ENCODE measurements around the gene KCNK6. TPM values are rescaled to one million over a fixed set of nuclear protein-coding genes. Genes with fewer than 3 reads are reported as not detected.

KCNK6 gene
- total and polyA plus RNA-seq, 10 of the 15 experiments (the other 5 are each of a cell fraction or from before 2014, with no cell fraction given), result 0.04 to 1.4 (median 1.1) TPM

DNA sequence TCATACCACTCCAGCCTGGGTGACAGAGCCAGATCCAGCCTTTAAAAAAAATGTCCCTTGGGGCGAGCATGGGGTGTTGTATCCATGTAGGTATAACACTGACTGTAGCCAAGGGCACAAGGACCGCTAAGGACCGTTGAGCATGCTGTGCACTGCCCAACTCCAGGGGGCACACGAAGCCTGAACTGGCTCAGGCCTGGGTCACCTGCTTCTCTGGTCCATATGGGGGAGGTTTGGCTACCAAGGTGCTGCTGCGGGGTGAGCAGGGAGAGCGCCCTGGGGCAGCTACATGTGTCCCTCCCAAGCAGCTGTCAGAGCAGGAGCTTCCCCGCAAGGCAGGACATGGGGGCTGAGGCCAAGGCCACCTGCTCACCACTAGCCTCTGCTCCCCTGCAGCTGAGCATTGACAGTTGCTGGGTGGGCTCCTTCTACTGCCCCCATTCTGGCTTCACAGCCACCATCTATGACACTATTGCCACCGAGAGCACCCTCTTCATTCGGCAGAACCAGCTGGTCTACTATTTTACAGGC lies 32.3 kb downstream of the KCNK6 start (continued):
- TF ChIP-seq, protein P1, sequence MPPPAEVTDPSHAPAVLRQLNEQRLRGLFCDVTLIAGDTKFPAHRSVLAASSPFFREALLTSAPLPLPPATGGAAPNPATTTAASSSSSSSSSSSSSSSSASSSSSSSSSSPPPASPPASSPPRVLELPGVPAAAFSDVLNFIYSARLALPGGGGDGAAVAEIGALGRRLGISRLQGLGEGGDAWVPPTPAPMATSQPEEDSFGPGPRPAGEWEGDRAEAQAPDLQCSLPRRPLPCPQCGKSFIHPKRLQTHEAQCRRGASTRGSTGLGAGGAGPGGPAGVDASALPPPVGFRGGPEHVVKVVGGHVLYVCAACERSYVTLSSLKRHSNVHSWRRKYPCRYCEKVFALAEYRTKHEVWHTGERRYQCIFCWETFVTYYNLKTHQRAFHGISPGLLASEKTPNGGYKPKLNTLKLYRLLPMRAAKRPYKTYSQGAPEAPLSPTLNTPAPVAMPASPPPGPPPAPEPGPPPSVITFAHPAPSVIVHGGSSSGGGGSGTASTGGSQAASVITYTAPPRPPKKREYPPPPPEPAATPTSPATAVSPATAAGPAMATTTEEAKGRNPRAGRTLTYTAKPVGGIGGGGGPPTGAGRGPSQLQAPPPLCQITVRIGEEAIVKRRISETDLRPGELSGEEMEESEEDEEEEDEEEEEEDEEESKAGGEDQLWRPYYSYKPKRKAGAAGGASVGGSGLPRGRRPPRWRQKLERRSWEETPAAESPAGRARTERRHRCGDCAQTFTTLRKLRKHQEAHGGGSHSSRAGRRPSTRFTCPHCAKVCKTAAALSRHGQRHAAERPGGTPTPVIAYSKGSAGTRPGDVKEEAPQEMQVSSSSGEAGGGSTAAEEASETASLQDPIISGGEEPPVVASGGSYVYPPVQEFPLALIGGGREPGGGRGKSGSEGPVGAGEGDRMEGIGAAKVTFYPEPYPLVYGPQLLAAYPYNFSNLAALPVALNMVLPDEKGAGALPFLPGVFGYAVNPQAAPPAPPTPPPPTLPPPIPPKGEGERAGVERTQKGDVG (CRISPR knock-in tag; IDR thresholded peaks at IDR 0.05), result no peak
- TF ChIP-seq FOXM1 (IDR thresholded peaks at IDR 0.05; ENCODE audit: low read depth, low read length) (no peak), SUZ12 (IDR thresholded peaks at IDR 0.05; ENCODE audit: unreplicated experiment) (no peak), SP1 (IDR thresholded peaks at IDR 0.05; ENCODE audit: low read depth, low read length) (no peak)

DNA sequence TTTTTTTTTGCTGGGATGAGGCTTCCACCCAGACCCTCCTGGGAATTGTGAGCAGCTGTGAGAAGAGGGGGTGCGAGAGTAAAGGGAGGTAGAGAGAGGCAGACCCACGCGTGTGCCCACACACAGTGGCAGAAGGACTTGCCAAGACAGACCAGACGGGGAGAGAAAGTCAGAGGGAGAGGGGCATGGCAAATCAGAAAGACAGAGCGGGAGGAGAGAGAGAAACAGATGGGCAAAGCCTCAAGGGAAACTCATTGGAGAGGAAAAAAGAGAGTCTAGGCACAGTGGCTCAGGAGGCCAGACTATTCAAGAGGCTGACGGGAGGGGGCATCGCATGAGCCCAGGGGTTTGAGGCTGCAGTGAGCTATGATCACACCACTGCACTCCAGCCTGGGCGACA lies 33.0 kb downstream of the KCNK6 start:
- RAD21 ChIA-PET (ENCODE audit: unreplicated experiment), result no interaction called here
- Histone ChIP-seq H3K4me3 (no peak overlapping the region), H3K4me1 (ENCODE audit: control insufficient read depth, insufficient read depth, low read length) (no peaks in the 10 kb centered on the region), H3K79me2 (ENCODE audit: control insufficient read depth, insufficient read depth, low read length) (no peaks in the 10 kb centered on the region), H3K4me2 (ENCODE audit: control insufficient read depth, insufficient read depth) (no peak overlapping the region), H4K20me1 (ENCODE audit: control insufficient read depth, insufficient read depth) (no peaks in the 10 kb centered on the region), H3K27me3 (replicated peaks in 1 of 2; ENCODE audit: control insufficient read depth in 2 of 2, insufficient read depth in 2 of 2, low read length in 1 of 2) (no peaks in the 10 kb centered on the region; a peak in 1 of 4 replicates), H3K9ac (ENCODE audit: control insufficient read depth, insufficient read depth, low read length) (no peak overlapping the region), H3K27ac (ENCODE audit: control insufficient read depth, insufficient read depth) (no peak overlapping the region), H3K36me3 (ENCODE audit: control insufficient read depth in 2 of 2, insufficient read depth in 2 of 2, low read length in 1 of 2) (no peaks in the 10 kb centered on the region), H3K9me3 (replicated peaks; ENCODE audit: control insufficient read depth, insufficient read depth, low read length) (no peaks in the 10 kb centered on the region), H2AFZ (ENCODE audit: control insufficient read depth, low read depth, low read length) (no peak overlapping the region)
- BruUV-seq (replicated peaks), result no TSS peak
- SMC1A ChIA-PET (ENCODE audit: uncharacterized antibody, unreplicated experiment), result no interaction called here
- POLR2A ChIA-PET, result interaction anchor here (0.6 kb wide), 1 partner anchor 403 kb away, joined by 4 read pairs; no protein-coding TSS in a partner anchor
- intact Hi-C loops (cut with micrococcal nuclease; ENCODE audit: unreplicated experiment) (no loop called here), in situ Hi-C loops (cut with MboI) (no loop called here)
- CTCF ChIA-PET, result no interaction called here
- WGBS (ENCODE audit: insufficient coverage, insufficient replicate concordance, low lambda C conversion rate, missing lambda C conversion rate), result 48% methylated on average over 5 of the region's 8 CpGs
- TF ChIP-seq, protein P2, sequence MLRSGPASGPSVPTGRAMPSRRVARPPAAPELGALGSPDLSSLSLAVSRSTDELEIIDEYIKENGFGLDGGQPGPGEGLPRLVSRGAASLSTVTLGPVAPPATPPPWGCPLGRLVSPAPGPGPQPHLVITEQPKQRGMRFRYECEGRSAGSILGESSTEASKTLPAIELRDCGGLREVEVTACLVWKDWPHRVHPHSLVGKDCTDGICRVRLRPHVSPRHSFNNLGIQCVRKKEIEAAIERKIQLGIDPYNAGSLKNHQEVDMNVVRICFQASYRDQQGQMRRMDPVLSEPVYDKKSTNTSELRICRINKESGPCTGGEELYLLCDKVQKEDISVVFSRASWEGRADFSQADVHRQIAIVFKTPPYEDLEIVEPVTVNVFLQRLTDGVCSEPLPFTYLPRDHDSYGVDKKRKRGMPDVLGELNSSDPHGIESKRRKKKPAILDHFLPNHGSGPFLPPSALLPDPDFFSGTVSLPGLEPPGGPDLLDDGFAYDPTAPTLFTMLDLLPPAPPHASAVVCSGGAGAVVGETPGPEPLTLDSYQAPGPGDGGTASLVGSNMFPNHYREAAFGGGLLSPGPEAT (IDR thresholded peaks at IDR 0.05; ENCODE audit: low read depth), result no peak
- no peak for TF ChIP-seq TCF7 (IDR thresholded peaks at IDR 0.05; ENCODE audit: borderline replicate concordance)
- no peak for TF ChIP-seq STAT3 (IDR thresholded peaks at IDR 0.05; ENCODE audit: low read depth, low read length)
- TF ChIP-seq JUND (IDR thresholded peaks at IDR 0.05; ENCODE audit: low read depth, low read length), result no peak
- TF ChIP-seq, protein P3, sequence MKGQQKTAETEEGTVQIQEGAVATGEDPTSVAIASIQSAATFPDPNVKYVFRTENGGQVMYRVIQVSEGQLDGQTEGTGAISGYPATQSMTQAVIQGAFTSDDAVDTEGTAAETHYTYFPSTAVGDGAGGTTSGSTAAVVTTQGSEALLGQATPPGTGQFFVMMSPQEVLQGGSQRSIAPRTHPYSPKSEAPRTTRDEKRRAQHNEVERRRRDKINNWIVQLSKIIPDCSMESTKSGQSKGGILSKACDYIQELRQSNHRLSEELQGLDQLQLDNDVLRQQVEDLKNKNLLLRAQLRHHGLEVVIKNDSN (IDR thresholded peaks at IDR 0.05; ENCODE audit: borderline replicate concordance, extremely low read length, insufficient read depth, low read depth, low read length), result no peak
- TF ChIP-seq EZH2 (IDR thresholded peaks at IDR 0.05; ENCODE audit: borderline replicate concordance, control insufficient read depth, low read depth, low read length), result no peak
- no peak for TF ChIP-seq MEF2B (IDR thresholded peaks at IDR 0.05; ENCODE audit: partially characterized antibody, poor library complexity, severe bottlenecking)
- TF ChIP-seq NR2F1 (conservative IDR thresholded peaks at IDR 0.05), result no peak
- no peak for DNase-seq (ENCODE audit: low read depth, low spot score)
- no peak for FAIRE-seq
- no peak for ATAC-seq
